ENCODE results near the gene CD2.
"Not testable (repeated sequence)": the region's sequence is repeated elsewhere in the genome, so short reads cannot be mapped to it uniquely, and the experiment has no call there.

Gene CD2

DNA sequence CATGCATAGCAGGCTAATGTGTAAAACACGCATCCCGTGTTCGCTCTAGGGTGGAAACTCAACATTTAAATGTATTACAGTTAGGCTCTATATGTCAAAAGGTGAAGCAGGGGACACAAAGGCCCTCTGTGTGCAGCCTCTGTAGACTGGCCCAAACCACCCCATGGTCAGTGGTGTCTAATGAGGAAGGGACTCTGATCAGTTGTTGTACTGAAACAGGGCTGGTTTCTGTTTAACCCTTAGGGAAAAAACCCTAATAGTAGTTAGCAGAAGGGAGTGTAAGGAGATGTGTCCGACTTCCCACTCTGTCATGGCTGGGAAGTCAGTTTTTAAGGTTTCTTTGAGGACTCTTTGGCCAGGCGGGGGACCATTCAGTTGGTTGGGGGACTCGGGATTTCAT, 21.5 kb upstream of the CD2 start:
- no peak for DNase-seq

DNA sequence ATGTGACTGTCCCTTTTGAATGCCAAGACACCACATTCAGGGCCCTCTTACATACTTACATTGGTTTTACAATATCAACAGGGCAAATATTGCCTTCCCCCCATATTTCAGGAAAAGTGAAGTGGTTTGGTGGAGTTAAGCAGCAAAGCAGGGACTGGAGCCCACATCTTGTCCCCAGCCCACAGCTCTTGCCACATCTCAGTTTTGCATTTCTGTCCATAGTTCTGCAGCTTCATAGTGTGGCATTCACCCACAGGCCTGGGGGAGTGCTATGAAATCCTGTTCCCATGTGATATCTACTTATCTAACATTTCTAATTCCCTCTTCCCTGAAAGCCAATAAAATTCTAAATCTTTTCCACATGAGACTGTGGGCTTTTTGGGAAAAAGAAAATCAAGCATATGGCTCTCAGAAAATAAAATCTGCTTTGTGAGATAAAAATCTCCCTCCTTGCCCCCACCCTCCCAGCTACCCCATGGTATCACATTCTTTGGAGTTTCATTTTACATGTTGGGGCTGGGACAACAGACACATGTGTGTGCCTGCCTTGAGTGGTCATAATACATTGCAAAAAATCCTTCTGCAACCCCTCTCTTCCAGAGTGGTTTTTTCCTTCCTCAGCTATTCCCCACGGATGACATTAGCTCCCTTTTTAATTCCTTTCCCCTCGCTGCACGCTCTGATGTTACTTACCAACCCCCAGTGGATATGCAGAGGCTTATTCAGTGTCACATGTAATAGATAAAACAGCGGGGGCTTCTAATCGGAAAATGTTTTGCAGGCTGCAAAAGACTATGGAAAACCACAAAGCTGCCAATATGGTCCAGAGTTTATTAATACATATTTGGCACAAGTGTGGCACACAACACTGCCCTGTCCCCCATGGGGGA, 20.5 kb upstream of the CD2 start:
- DNase-seq = no peak

DNA sequence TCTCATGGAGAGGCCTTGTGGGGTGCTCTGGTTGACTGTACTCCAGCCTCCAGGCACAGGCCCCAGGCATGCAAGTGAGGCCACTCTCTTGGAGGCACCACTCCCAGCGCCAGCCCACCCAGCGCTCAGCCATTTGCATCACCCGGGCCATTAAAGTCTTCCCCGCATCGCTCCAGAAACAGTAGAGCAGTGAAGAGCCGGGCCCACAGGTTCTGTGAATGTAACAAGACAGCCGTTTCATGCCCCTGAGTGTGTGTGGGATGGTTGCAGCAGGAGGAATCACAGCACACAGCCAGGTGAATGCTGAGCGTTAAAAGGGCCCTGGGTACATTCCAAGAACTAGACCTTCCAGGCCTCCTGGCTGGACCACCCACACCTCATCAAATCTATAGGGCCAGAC, 19.0 kb upstream of the CD2 start:
- no peak for DNase-seq

DNA sequence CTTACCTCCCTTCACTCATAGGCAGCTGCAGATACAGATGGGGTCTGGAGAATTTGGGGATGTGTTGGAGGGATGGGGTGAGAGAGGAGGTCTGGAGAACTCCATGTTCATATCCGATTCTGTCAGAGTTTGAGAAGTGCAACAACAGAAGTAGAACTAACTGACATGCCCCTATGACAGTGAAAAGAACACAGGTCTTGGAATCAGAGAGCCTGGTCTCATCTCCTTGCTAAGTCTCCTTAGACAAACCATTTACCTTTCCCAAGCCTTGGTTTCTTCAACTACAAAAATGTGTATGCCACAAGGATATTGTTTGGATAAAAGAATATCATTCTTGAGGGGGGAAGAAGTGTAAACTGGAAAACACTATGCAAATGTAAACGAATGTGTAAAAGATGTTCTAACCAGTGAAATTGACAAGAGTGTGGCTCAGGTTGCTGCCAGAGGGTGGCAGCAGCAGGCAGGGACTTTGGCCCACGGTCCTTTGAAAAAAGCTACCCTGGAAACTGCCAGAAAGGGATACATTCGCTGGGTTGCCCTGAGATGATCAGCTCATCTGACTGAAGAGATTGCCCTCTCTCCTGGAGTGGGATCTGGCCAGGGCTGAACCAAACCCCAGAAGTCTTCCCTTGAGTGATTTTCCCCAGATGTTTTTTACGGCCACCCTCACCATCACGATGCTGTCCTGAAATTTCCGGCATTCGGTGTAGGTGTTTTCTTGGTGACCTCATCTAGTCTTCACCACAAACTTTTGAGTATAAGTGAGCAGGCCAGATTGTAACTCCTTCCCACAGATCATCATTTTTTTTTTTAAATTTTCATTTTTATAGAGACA, 17.0 kb upstream of the CD2 start:
- DNase-seq = peak; percentile 39 to 81

DNA sequence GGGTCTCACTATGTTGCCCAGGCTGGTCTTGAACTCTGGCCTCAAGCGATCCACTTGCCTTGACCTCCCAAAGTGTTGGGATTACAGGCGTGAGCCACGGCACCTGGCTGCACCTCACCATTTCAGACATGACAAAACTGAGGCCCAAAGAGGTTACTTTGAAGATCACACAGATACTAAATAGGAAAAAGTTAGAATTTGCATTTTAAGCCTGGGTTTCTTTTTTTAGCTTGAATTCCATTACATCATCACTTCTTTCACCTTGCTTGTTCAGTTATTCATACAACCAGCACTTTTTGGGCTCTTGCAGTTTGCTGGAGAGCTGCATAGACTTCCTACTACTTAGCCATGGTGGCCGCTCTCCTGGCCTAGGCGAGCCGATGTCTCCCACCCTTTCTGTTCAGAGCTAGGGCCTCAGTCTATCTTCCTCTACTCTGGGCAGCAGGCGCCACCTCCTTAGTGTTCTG, 16.3 kb upstream of the CD2 start:
- no peak for DNase-seq

DNA sequence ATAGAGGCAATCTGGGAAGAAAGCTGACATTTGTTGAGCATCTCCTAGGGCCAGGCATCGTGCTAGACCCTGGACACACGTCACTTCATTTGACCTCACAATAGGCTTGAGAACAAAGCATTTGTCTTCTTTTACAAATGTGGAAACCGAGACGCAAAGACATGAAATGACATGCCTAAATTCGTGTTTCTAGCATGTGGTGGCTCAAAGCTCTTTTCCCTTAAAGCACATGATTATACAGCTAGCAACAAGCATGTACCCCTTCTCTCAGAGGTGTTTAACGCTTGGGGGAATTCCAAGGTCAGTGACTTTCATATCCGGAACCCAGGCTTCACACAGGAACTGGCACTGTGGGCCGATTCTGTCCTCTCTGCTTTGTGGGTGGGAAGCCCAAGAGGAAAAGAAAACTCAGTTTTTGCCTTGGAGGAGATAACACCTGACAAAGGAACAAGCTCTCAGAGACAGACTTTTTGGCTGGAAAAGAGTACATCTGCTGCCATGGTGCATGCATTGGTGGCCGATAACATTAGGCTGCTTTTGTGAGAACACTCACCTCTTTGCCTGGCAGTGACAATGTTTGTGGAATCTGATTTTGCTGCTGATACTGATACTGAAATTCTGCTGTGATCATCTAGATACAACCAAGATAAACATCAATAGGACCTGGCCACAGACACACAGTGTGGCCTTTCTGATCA, 15.4 kb upstream of the CD2 start:
- DNase-seq = no peak

DNA sequence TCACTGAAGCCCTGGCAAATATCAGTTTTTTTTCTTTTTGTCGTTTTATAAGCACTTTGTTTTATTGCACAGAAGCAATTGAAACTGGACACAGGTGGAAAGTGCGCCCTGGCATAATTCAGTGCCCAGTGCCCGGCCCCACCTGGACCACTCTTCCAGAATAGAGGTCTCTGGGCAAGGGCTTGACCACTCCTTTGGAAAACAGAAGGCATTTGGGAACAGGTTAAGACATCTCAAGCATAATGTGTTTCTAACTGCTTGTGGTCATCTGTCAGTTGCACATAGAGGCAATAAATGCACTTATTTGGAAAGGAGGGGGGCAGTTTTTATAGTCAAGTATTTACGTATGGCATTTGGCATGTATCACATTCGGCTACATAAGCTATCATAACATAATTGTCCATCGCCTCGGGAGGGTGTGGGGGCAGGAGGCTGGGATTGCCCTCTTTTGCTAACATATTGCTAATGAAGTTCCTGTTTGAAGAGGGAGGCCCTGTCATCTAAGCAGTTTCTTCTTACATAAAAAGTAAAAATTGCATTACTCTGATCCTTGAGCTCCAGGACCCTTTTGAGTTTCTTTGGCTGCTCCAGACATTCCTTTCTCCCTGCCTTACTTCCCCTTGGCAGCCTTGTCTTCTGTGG, 14.7 kb upstream of the CD2 start:
- DNase-seq = no peak

DNA sequence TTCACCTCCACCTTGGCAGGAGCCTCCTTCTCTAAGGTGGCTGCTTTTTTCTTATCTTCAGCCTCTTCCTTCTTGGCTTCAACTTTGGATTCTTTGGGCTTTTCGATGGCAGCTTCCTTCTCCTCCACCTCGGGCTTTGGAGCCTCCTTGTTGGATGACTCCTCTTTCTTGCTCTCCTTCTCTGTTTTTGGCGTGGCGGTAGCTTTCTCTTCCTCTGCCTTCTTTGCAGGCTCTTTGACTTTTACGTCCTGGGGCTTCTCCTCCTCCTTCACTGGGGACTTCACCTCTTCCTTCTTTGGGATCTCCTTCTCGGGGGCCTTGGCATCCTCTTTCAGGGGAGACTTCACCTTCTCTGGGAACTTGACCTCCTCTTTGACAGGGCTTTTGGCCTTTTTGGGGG, 13.9 kb upstream of the CD2 start:
- no peak for DNase-seq

DNA sequence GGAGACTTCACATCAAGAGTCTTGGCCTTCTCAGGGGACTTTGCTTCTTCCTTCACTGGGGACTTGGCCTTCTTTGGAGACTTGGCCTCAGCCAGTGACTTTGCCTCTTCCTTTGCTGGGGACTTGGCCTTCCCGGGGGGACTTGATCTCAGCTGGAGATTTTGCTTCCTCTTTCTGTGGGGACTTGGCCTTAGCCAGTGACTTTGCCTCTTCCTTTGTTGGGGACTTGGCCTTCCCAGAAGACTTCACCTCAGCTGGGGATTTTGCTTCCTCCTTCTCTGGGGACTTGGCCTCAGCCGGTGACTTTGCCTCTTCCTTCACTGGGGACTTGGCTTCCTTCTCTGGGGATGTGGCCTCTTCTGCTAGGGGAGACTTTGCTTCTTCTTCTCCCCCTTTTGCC, 13.5 kb upstream of the CD2 start:
- DNase-seq = no peak

DNA sequence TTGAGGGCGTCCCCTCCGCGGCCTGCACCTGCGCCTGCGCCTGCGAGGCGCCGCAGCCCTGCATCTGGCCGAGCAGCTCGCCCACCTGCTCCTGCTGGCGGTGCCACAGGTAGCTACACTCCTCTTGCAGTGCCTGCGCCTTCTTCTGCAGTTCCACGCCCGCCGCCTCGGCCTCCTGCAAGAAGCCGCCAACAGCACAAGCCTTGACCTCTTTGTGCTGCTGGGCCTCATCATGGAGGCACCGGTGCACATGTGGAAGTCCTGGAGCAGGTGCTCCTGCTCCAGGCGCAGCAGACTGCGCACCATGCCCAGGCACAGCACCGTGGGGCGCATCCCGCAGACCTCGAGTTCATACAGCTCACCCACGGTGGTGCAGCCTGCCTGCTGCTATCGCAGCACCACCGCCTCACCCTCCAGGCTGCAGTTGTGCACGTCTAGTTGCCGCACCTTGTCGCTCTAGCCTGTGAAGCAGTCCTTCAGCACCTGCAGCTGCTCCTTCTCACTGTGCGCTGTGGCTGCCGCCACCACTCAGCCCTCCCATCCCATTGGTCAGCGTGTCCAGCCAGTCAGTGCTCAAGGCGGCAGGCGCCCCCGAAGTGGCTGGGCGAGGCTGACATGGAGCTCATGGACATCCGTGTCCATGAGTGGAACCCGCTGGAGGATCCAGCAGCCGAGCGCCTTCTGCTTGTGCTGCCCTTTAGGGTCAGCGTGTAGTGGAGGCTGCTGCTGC, 12.2 kb upstream of the CD2 start:
- no peak for DNase-seq

DNA sequence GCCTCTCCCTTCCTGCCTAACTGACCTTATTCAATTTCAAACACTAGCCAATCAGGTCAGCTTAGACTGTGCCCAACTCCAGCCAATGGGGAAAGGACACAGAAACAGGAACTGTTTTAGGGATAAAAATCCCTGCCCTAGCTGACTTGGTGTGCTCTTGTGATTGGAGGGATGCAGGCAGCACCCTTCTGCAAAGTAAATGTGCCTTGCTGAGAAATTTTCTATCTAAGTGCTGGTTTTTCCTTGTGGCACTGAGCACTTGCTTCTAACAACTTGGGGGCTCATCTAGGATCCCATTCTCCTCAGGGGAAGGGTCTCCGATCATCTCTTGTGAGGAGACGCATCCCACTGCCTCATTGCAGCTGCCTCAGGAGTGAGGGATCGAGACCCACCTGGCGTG, 10.7 kb upstream of the CD2 start:
- DNase-seq = no peak

DNA sequence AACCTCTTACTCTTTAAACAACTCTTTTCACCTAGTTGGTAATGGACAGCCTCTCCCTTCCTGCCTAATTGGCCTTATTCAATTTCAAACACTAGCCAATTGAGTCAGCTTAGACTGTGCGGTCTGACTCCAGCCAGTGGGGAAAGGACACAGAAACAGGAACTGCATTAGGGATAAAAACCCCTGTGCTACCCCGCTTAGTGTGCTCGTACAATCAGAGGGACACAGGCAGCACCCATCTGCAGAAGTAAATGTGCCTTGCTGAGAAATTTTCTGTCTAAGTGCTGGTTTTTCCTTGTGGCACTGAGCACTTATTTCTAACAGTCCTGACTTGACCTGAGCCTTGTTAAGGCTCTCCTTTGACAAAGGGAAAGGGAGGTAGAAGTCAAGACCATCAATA, 6.0 kb upstream of the CD2 start:
- DNase-seq = no peak

DNA sequence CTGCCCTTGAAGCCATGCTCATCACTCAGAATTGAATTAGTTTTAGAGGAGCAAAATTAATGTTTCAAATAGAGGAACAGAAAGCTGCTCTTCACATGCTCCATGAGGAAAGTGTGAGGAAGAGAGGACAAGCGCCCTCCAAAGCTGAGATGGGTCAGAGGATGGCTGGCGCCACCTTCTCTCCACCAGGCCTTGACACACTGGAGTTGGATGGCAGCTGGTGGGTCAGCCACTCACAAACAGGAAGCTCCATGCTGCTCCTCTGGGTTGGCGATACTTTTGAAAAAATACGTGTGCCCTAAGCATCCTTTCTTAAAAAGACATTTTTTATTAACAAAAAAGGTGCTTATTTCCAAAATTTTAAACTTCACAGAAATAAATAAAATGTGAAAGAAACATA, 3.1 kb upstream of the CD2 start:
- DNase-seq = no peak

DNA sequence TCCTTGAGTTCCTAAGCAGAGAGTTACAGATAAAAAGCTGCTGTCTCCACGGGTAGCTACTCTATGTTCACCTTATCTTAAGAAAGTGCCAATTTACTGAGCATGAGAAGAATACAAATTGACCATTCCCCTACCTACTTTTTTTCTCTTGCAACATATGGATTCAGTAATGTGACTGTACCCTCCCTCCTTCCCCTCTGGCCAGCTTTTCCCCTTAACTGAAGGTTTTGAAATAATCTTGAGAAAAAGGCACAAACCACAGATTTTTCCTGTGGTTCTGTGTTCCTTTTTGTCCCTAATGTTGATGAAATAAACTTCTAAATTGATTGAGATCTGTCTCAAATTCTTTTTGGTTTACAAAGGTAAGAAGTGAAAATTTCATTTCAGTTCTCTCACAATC, 2.6 kb upstream of the CD2 start:
- no peak for DNase-seq

DNA sequence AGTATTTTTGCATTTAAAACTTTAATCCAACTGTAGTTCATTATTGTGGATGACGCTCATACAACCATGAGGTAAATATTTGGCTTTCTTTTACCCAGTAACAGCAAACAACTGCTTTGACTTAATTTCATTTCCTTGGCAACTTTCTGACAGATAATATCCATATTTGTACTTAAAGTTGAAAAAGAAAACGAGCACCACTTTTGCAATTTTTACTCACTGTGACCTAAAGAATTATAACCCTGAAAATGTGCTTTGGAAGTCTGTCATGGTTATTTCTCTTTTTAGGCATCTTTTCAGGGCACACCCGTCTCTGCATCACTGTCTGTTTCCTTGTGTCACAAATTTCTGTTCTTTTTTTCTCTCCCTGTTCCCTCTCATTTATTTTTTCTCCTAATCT, 918 bp upstream of the CD2 start:
- DNase-seq = no peak

DNA sequence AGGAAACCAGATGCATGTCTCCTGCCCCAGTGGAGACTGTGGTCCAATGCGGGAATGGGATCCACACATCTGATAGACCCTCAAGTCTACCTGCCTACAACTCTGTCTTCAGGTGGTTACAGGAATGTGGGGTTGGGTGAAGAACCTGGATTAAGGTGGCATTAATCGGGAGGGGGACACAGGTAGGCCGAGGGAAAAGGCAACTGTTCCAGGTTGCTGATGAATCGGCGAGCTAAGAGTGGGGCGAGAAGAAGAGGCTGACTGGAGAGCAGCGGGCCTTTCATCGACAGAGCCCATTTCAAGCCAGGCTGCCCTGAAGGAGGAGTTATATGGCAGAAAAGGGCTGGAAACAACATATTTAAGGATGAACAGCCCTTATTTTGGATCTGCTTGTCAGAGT, 836 bp downstream of the CD2 start:
- no peak for DNase-seq

DNA sequence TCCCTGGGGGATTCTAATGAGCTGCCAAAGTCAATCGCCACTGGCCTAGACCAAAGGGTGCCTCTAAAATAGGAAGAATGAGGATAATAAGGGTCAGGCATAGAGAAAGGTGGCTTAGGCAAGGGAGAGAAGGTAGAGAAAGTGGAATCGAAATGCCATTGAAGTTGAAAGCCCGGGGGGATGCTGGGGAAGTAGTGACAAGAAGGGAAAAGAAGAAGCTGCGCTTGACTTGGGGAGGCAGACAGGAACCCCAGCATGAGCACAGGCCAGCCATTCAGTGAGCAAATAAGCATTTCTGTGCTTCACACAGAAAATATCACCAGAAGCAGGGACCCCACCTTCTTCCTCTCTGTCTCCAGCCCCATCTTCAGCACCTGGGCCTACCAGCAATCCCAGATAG, 1.5 kb downstream of the CD2 start:
- no peak for DNase-seq

DNA sequence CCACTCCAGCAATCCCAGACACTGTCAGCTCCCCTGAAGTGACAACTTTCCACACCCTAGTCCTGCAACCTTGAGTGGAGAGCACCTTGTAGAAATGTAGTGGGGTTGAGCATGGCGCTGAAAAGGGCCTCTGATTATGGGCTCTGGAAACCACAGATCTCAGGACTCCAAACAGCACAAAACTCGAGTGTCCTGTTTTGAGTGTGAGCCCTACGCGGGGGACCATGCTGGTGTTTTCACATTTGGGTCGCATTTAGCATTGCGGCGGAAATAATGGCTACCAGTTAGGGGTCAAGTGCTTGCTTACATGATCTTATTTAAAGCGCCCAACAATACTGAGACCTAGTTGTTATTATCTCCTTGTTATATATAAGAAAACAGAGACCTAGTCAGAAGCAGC, 1.9 kb downstream of the CD2 start:
- not testable (repeated sequence) for DNase-seq

DNA sequence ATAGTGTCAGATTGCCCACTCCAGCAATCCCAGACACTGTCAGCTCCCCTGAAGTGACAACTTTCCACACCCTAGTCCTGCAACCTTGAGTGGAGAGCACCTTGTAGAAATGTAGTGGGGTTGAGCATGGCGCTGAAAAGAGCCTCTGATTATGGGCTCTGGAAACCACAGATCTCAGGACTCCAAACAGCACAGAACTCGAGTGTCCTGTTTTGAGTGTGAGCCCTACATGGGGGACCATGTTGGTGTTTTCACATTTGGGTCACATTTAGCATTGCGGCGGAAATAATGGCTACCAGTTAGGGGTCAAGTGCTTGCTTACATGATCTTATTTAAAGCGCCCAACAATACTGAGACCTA, 4.2 kb downstream of the CD2 start:
- DNase-seq = not testable (repeated sequence)

DNA sequence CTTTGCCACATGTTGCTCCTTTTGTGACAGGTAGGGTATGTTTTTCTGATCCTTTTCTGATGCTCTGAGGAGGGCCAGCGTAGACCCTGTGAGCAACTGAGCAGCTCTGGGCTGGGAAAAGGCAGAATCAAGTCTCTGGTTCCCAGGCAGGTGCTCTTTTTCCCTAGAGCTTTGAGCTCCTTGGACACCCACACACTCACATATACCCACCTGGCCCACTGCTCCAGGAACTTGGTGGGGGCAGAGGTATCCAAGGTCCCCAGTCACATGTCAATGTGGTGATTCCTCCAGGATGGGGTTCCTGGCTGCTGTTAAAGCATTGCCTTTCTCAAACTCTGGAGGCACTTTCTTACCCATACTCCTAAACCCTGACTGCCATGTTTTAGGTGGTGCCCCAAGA, 5.4 kb downstream of the CD2 start:
- no peak for DNase-seq

DNA sequence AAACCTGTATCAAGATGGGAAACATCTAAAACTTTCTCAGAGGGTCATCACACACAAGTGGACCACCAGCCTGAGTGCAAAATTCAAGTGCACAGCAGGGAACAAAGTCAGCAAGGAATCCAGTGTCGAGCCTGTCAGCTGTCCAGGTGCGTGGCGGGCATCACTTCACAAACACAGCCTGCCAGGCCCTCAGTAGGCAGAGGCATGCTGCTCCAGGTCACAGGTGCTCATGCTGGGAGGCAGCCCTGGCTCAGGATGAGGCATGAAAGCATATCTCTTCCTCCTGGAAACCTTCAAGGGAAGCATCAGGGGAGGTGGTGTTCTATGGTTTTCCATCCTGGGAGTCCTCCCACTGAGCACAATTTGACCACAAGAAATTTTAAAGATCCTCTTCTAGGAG, 6.3 kb downstream of the CD2 start:
- DNase-seq = no peak

DNA sequence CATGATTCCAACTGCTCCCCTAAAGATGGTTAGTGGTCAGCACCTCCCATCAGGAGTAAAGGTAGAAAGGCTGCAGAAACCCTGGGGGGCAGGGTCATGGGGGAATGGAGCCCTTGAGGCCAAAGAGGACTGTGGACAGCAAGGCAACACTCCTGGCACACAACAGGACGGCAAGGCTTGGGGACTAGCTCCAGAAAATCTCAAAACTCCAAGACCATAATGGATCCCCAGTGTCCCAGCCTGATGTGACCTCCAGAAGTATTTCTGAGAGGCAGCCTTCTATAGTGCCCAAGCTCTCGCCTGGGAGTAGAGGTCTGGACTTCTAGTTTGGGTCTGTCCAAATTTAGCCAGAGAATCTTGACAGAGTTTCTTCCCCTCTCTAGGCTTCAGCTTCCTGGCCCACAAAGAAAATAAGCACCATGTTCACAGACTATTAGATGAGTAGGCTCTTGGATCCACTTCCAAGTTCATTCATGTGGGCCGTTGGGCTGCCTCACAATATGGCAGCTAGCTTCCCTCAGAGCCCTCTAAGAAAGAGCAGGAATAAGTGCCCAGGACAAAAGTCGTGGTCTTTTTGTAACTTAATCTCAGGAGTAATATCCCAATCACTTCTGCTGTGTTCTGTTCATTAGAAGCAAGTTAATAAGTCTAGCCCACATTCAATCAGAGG, 6.9 kb downstream of the CD2 start:
- DNase-seq = no peak

Data from NCI-H446 (cell line).